H1 (cell line): ENCODE results near the gene SPATS2. TPM values are rescaled to one million over a fixed set of nuclear protein-coding genes. Genes with fewer than 3 reads are reported as not detected.

Experiments used
- CTCF ChIA-PET: fragments of 300-600 bp; sonication (Branson Sonifier 250); formaldehyde crosslinking; loops from one replicate; lab custom pipeline; 2021; ENCODE audit not compliant: partially characterized antibody; lab: Charles Lee
- POLR2A ChIA-PET: fragments of 300-600 bp; sonication (Branson Sonifier 250); formaldehyde crosslinking; loops from one replicate; lab custom pipeline; 2021; ENCODE audit warnings: inconsistent platforms; ENCODE audit not compliant: partially characterized antibody; lab: Charles Lee
- DNase-seq, 2 experiments: peaks; one replicate each; pipeline versions ENCODE4 v3.0.0 to v3.0.0-alpha.2; 2010 to 2022; ENCODE audit warnings: low spot score in 2 of 2, low read depth in 1 of 2, mixed read lengths in 1 of 2
- FAIRE-seq: peaks from 2 replicates; lab custom pipeline; 2011; peaks lifted over from hg19 to GRCh38; lab: Jason Lieb, UNC
- H2AFZ ChIP-seq: 2 replicates; pipeline ENCODE4 v1.8.1; 2012; ENCODE audit warnings: low read length, inconsistent platforms
- H2AK5ac ChIP-seq: 2 replicates; pipeline ENCODE4 v1.6.1; 2013; ENCODE audit warnings: low read depth, low read length
- H2BK120ac ChIP-seq: replicated peaks from 2 replicates; pipeline ENCODE3; 2013; ENCODE audit warnings: low read depth, low read length, inconsistent platforms
- H2BK12ac ChIP-seq: 2 replicates; pipeline ENCODE4 v1.6.1; 2013; ENCODE audit warnings: low read depth, low read length
- H2BK15ac ChIP-seq: 2 replicates; pipeline ENCODE4 v1.6.1; 2013; ENCODE audit warnings: low read length
- H2BK20ac ChIP-seq: 2 replicates; pipeline ENCODE4 v1.6.1; 2013; ENCODE audit warnings: low read length
- H2BK5ac ChIP-seq: 2 replicates; pipeline ENCODE4 v1.6.1; 2013; ENCODE audit warnings: low read depth, low read length
- H3K14ac ChIP-seq: 2 replicates; pipeline ENCODE4 v1.6.1; 2013; ENCODE audit warnings: inconsistent platforms; ENCODE audit not compliant: insufficient read length
- H3K18ac ChIP-seq: 2 replicates; pipeline ENCODE4 v1.6.1; 2013; ENCODE audit warnings: low read length; ENCODE audit errors: extremely low read depth
- H3K23ac ChIP-seq: 2 replicates; pipeline ENCODE4 v1.6.1; 2013; ENCODE audit warnings: inconsistent platforms; ENCODE audit not compliant: insufficient read length
- H3K23me2 ChIP-seq: 2 replicates; pipeline ENCODE4 v1.6.1; 2013; ENCODE audit warnings: low read depth, low read length
- H3K27ac ChIP-seq: 2 replicates; pipeline ENCODE4 v1.6.1; 2011; ENCODE audit warnings: low read depth, low read length, inconsistent platforms
- H3K27me3 ChIP-seq, 4 experiments: replicated peaks in 1 of 4; 1 replicate in 1 of 4; 2 replicates in 3 of 4; pipeline versions ENCODE4 v1.6.1 to v1.8.1; 2011 to 2013; ENCODE audit warnings: low read length in 3 of 4, mild to moderate bottlenecking in 3 of 4, inconsistent platforms in 2 of 4, mixed read lengths in 2 of 4, moderate library complexity in 1 of 4; ENCODE audit not compliant: control insufficient read depth in 3 of 4, insufficient read depth in 3 of 4; ENCODE audit errors: extremely low read depth in 1 of 4
- H3K36me3 ChIP-seq, 4 experiments: 2 replicates each; pipeline versions ENCODE4 v1.6.1 to v1.8.1; 2011 to 2013; ENCODE audit warnings: mild to moderate bottlenecking in 4 of 4, low read length in 3 of 4, moderate library complexity in 2 of 4, control low read depth in 1 of 4, inconsistent platforms in 1 of 4; ENCODE audit not compliant: insufficient read depth in 4 of 4, control insufficient read depth in 2 of 4
- H3K4ac ChIP-seq: replicated peaks from 2 replicates; pipeline ENCODE3; 2013; ENCODE audit warnings: low read length, low read depth, mixed read lengths, inconsistent platforms; ENCODE audit not compliant: insufficient read length
- H3K4me1 ChIP-seq, 4 experiments: replicated peaks in 1 of 4; 1 replicate in 1 of 4; 2 replicates in 3 of 4; pipeline versions ENCODE4 v1.6.1 to v1.8.1; 2011 to 2013; ENCODE audit warnings: low read length in 3 of 4, inconsistent platforms in 2 of 4, mixed read lengths in 1 of 4; ENCODE audit not compliant: insufficient read depth in 4 of 4, control insufficient read depth in 3 of 4
- H3K4me2 ChIP-seq, 2 experiments: 2 replicates each; pipeline versions ENCODE4 v1.6.1 to v1.8.1; 2011 to 2013; ENCODE audit warnings: low read depth in 2 of 2, low read length in 2 of 2, control low read depth in 1 of 2, inconsistent platforms in 1 of 2, mild to moderate bottlenecking in 1 of 2; ENCODE audit not compliant: insufficient read depth in 1 of 2
- H3K4me3 ChIP-seq, 4 experiments: fragments of 200-600, 300-600 bp in 1 of 4; sonication (generic), shearing (Covaris generic), sonication (Bioruptor Twin) in 1 of 4; 2 replicates each; pipeline versions ENCODE4 v1.5.1 to v1.8.1; 2011 to 2016; ENCODE audit warnings: low read length in 4 of 4, low read depth in 3 of 4, control low read depth in 2 of 4, inconsistent platforms in 2 of 4, mild to moderate bottlenecking in 2 of 4, mixed read lengths in 1 of 4, moderate library complexity in 1 of 4; ENCODE audit not compliant: insufficient read depth in 2 of 4; ENCODE audit errors: extremely low read depth in 1 of 4
- H3K56ac ChIP-seq: replicated peaks from 2 replicates; pipeline ENCODE3; 2013; ENCODE audit warnings: low read depth, mild to moderate bottlenecking, mixed read lengths, low read length, inconsistent platforms; ENCODE audit not compliant: insufficient read length
- H3K79me1 ChIP-seq: 2 replicates; pipeline ENCODE4 v1.6.1; 2013; ENCODE audit warnings: low read depth, low read length, control low read depth
- H3K79me2 ChIP-seq, 2 experiments: 2 replicates each; pipeline versions ENCODE4 v1.6.1 to v1.8.1; 2012 to 2013; ENCODE audit warnings: low read length in 2 of 2, mild to moderate bottlenecking in 2 of 2, inconsistent platforms in 1 of 2; ENCODE audit not compliant: insufficient read depth in 2 of 2, control insufficient read depth in 1 of 2
- H3K9ac ChIP-seq, 4 experiments: replicated peaks in 1 of 4; 1 replicate in 1 of 4; 2 replicates in 3 of 4; pipeline versions ENCODE4 v1.6.1 to v1.8.1; 2011 to 2013; ENCODE audit warnings: low read depth in 3 of 4, low read length in 3 of 4, control low read depth in 2 of 4, mild to moderate bottlenecking in 2 of 4, moderate library complexity in 2 of 4, inconsistent platforms in 1 of 4; ENCODE audit errors: extremely low read depth in 1 of 4
- H3K9me3 ChIP-seq, 2 experiments: 2 replicates each; pipeline versions ENCODE4 v1.6.1 to v1.8.1; 2012 to 2013; ENCODE audit warnings: mild to moderate bottlenecking in 2 of 2, moderate library complexity in 2 of 2, control low read depth in 1 of 2, inconsistent platforms in 1 of 2, low read depth in 1 of 2, low read length in 1 of 2, mixed read lengths in 1 of 2; ENCODE audit not compliant: insufficient read depth in 2 of 2
- H4K20me1 ChIP-seq, 2 experiments: replicated peaks in 1 of 2; 2 replicates each; pipeline versions ENCODE3 to v1.8.1; 2011 to 2013; ENCODE audit warnings: inconsistent platforms in 2 of 2, low read length in 2 of 2, mild to moderate bottlenecking in 1 of 2; ENCODE audit not compliant: insufficient read depth in 2 of 2, control insufficient read depth in 1 of 2
- H4K5ac ChIP-seq: 2 replicates; pipeline ENCODE4 v1.6.1; 2013; ENCODE audit warnings: low read length, low read depth, mixed read lengths, inconsistent platforms; ENCODE audit not compliant: insufficient read length
- H4K8ac ChIP-seq: 2 replicates; pipeline ENCODE4 v1.8.0; 2013; ENCODE audit warnings: mild to moderate bottlenecking, moderate library complexity, low read length, inconsistent platforms; ENCODE audit not compliant: insufficient read depth; ENCODE audit errors: extremely low read depth
- H4K91ac ChIP-seq: replicated peaks from 2 replicates; pipeline ENCODE3; 2013; ENCODE audit warnings: low read length, mixed read lengths, inconsistent platforms; ENCODE audit not compliant: insufficient read length
- BCL11A ChIP-seq, 2 experiments: IDR thresholded peaks; one replicate each; pipeline ENCODE4 v1.6.1; 2011; ENCODE audit warnings: low read depth in 2 of 2, low read length in 2 of 2, mild to moderate bottlenecking in 2 of 2
- FOSL1 ChIP-seq: IDR thresholded peaks from 2 replicates; pipeline ENCODE4 v1.6.1; 2011; ENCODE audit warnings: mild to moderate bottlenecking, low read depth, low read length, moderate library complexity; ENCODE audit not compliant: insufficient read depth
- PHF8 ChIP-seq: fragments of 200-600 bp; sonication (generic); conservative IDR thresholded peaks from 2 replicates; pipeline ENCODE4 v1.7.1; 2012; ENCODE audit warnings: low read depth, mild to moderate bottlenecking, inconsistent platforms, low read length, moderate library complexity
- RBBP5 ChIP-seq: IDR thresholded peaks from 2 replicates; pipeline ENCODE4 v1.7.1; 2012; ENCODE audit warnings: low read depth, mild to moderate bottlenecking, inconsistent platforms, low read length, moderate library complexity, borderline replicate concordance
- SIRT6 ChIP-seq: IDR thresholded peaks from one replicate; pipeline ENCODE4 v1.7.1; 2012; ENCODE audit warnings: low read length, inconsistent platforms
- SP4 ChIP-seq: IDR thresholded peaks from 2 replicates; pipeline ENCODE4 v1.6.1; 2012; ENCODE audit warnings: low read length, inconsistent platforms
- TAF7 ChIP-seq: optimal IDR thresholded peaks from 2 replicates; pipeline ENCODE3; 2011; ENCODE audit warnings: low read depth, mild to moderate bottlenecking, inconsistent platforms, low read length, moderate library complexity, borderline replicate concordance
- WGBS, 2 experiments: shearing (Covaris generic) in 1 of 2; methylation state at CpG; one replicate each; pipeline versions ENCODE4 v1.1.6 to v1.1.7; 2013 to 2015; ENCODE audit warnings: low lambda C conversion rate in 2 of 2, mixed read lengths in 2 of 2, inconsistent platforms in 1 of 2, low coverage in 1 of 2, missing lambda C conversion rate in 1 of 2; ENCODE audit not compliant: insufficient replicate concordance in 2 of 2, insufficient coverage in 1 of 2, insufficient read length in 1 of 2; ENCODE audit errors: extremely low coverage in 1 of 2, missing lambda C conversion rate in 1 of 2; 5-methylcytosine and 5-hydroxymethylcytosine counted together
- polyA plus RNA-seq, 7 experiments: library from polyadenylated mRNA; depleted of rRNA in 3 of 7; stranded (reverse) in 5 of 7; unstranded in 2 of 7; fragments of >200 nt in 5 of 7; fragments of 200-250 nt in 2 of 7; gene quantifications; 1 replicate in 5 of 7; 2 replicates in 1 of 7; 4 replicates in 1 of 7; pipeline versions ENCODE4 v1.2.1 to v1.2.3, GENCODE V29; 2011 to 2013; ENCODE audit warnings: missing spikeins in 2 of 7, mixed read lengths in 2 of 7
- total RNA-seq: library from RNA; stranded (reverse); fragmentation: NEBNext Ultra II Directional; extraction: Animal tissue kit (Norgen Biotek cat#: 25700); gene quantifications from 2 replicates; pipeline ENCODE4 v1.2.1, GENCODE V29; 2021
- TF ChIP-seq, protein P1 (sequence below): IDR thresholded peaks from 2 replicates; pipeline ENCODE4 v1.6.1; 2011; ENCODE audit warnings: low read depth, mild to moderate bottlenecking, low read length; ENCODE audit not compliant: insufficient read depth
- TF ChIP-seq, protein P2 (sequence below): IDR thresholded peaks from 2 replicates; pipeline ENCODE4 v1.6.1; 2012; ENCODE audit warnings: inconsistent platforms

Gene SPATS2
- total and polyA plus RNA-seq, 2 of the 8 experiments (the other 6 are each of a cell fraction or from before 2014, with no cell fraction given), result 19.2 to 24.5 TPM

DNA sequence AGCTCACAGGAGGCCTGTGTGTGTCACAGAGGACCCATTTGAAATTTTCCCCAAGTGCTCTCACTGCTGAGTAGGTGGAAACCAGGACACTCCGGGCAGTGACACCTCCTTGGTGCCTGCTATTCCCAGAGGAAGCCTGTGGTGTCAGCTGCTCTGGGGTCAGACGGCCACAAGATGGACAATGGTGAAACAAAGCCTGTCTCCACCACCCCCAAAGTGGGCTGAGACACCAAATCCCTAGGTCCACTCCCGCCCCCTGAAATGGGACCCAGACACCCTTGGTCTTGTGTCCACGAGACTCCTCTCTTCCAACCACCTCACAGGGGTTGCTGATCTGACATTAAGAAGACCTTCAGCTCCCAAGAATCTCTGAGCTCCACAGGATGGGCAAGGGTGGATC lies 178.6 kb downstream of the SPATS2 start:
- Histone ChIP-seq H4K5ac (no peak overlapping the region), H3K18ac (no peak overlapping the region), H3K27me3 (peaks cover 31 to 98% (median 92%) of the 10 kb centered on the region in 4 experiments), H4K8ac (no peak overlapping the region)
- TF ChIP-seq TAF7, result no peak
- no peak for TF ChIP-seq RBBP5
- TF ChIP-seq BCL11A (IDR thresholded peaks at IDR 0.05; ENCODE audit: low read depth in 2 of 2, low read length in 2 of 2), result no peak
- TF ChIP-seq SIRT6, result no peak
- TF ChIP-seq SP4, result no peak
- TF ChIP-seq, protein P1, sequence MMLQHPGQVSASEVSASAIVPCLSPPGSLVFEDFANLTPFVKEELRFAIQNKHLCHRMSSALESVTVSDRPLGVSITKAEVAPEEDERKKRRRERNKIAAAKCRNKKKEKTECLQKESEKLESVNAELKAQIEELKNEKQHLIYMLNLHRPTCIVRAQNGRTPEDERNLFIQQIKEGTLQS, result no peak
- TF ChIP-seq, protein P2, sequence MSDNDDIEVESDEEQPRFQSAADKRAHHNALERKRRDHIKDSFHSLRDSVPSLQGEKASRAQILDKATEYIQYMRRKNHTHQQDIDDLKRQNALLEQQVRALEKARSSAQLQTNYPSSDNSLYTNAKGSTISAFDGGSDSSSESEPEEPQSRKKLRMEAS, result no peak
- no peak for TF ChIP-seq FOSL1
- TF ChIP-seq PHF8, result no peak
- TF ChIP-seq, all 59 proteins: peak for 0
- Histone ChIP-seq H3K23ac (no peak overlapping the region), H3K56ac (no peak overlapping the region), H3K9ac (no peak overlapping the region), H3K79me1 (no peaks in the 10 kb centered on the region), H3K4me2 (no peak overlapping the region), H3K27ac (no peak overlapping the region), H3K23me2 (peaks cover 14% of the 10 kb centered on the region), H3K4me1 (peaks cover 0 to 29% (median 19%) of the 10 kb centered on the region in 4 experiments; a peak in 6 of 7 replicates), H3K4ac (no peak overlapping the region), H3K9me3 (no peaks in the 10 kb centered on the region), H2AK5ac (no peak overlapping the region), H3K4me3 (no peak overlapping the region), H3K14ac (no peak overlapping the region), H2BK5ac (no peak overlapping the region), H2BK15ac (no peak overlapping the region), H4K20me1 (peaks cover 3 to 7% of the 10 kb centered on the region in 2 experiments), H2BK120ac (no peak overlapping the region), H3K79me2 (no peaks in the 10 kb centered on the region), H2AFZ (no peak overlapping the region), H2BK20ac (no peak overlapping the region), H4K91ac (no peak overlapping the region), H2BK12ac (no peak overlapping the region), H3K36me3 (no peaks in the 10 kb centered on the region)
- FAIRE-seq (no peak), DNase-seq (no peak)
- CTCF ChIA-PET, result interaction anchor here (0.7 to 3.8 kb wide), 11 partner anchors 9 to 252 kb away, joined by 3 to 23 read pairs (median 5); partner anchors contain the start of gene DNAJC22
- POLR2A ChIA-PET, result interaction anchor here (1.4 to 3.1 kb wide), 2 partner anchors 8 to 22 kb away, joined by 3 to 12 read pairs; partner anchors contain the start of gene MCRS1
- WGBS, 2 experiments, result 94% methylated on average over 4 of the region's 4 CpGs; no CpG with 5 or more reads in 1 of the 2 experiments
